Epithelial cell of prostate (primary cell): Measurements from ENCODE around the gene DOK7.

Experiments used
- DNase-seq: peaks from one replicate; pipeline ENCODE4 v3.0.0-alpha.2; 2011; ENCODE audit warnings: low read depth, low spot score
- H3K27ac ChIP-seq: fragments of 450-650 bp; 2 replicates; pipeline ENCODE4 v1.5.1; 2017; ENCODE audit warnings: mild to moderate bottlenecking

The DOK7 gene

GRCh38 chr4:3516836-3517730 is 54.0 kb downstream of the DOK7 start:
- H3K27ac ChIP-seq = no peak overlapping the region
- no peak for DNase-seq

DNA sequence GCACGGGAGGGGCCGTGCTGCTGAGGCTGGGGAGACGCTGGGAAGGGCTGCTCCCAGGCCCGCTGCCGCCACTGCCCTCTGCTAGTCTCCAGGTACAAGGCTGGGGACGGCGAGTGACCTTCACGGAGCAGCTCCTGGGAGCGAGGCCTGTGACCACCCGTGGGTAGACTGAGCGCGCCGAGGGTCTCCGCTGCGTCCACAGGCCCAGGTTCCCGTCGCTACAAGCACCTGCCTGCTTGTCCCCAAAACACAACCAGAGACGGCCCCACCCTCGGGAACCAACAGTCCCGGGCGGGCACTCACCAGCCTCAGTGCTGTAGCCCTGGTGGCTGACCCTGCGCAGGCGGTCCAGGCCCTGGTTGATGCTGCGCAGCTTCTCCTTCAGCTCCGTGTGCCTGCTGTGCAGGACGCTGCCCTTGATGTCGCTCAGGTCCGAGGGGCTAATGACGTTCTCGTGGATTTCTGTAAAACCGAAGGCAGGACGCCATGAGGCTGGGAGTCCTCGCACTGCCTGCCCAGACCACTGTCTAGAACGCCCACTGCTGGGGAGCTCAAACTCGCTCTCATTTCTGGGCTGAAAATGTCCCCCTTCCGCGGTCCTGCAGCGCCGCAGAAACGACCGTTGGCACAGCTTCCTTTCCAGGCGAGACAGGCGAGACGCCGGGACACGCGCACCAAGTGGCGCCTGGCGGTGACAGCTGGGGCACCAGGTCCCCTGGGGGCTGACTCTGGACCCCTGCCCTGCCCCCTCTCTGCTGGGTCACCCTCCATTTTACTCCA is 54.8 kb downstream of the DOK7 start:
- no peak for DNase-seq
- no peak overlapping the region for H3K27ac ChIP-seq

GRCh38 chr4:3518511-3518880 is 55.4 kb downstream of the DOK7 start:
- DNase-seq = no peak

DNA sequence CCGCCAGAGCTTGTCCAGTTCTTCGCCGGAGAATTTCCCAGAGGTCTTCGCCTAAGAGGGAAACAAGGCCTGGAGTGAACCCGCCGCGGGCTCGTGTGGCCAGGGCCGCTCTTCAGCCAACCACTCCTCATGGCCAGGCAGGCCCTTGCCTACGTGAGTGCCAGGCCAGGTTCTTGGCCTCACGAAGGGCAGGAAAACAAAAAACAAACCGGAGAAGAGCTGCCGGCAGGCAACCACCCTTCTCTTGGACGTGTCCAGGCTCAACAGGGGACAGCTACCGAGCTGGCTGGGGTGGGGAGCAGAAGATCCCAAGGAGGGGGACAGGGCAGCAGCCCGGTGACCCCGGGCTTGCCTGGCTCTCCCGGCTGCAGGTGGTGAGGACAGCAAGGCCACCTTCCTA is 55.8 kb downstream of the DOK7 start:
- H3K27ac ChIP-seq = no peak overlapping the region
- DNase-seq = no peak

More at GRCh38 chr4:3518511-3518880, 55.4 kb downstream of the DOK7 start:
- H3K27ac ChIP-seq = no peak overlapping the region

DNA sequence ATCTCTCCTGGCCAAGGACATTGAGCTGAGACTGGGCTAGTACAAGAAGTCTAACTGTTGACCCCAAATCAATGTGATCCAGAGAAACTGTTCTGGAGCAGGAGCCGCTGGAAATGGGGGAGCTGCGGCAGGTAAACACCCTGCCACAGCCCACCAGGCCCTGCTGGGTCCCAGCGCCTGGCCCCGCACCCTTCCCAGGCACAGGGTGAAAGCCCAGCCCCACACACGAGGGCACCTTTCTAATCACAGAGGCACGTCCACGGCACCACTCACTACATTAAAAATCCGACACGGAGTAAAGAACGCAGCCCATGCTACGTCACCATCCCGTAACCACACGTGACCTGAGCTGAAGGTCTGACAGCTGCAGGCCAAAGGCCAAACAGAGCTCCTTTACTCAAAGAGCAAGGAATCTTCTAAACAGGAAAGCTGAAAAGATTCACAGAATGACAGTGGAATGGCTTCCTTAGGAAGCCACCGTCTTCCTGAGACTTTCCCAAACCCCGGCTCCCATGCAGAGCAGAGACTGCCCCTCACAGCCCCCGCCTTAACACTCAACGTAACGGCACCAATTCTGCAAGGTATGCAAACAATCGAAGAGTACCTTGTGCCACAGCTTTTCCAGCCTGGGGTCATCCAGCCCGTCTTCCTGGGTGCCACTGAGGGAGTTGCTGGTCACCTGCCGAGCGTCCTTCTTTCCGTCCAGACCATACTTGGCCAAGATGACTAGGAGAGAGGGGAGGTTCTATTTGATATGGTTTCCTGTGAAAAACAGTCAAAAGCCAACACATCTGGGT is 56.6 kb downstream of the DOK7 start:
- DNase-seq = no peak

DNA sequence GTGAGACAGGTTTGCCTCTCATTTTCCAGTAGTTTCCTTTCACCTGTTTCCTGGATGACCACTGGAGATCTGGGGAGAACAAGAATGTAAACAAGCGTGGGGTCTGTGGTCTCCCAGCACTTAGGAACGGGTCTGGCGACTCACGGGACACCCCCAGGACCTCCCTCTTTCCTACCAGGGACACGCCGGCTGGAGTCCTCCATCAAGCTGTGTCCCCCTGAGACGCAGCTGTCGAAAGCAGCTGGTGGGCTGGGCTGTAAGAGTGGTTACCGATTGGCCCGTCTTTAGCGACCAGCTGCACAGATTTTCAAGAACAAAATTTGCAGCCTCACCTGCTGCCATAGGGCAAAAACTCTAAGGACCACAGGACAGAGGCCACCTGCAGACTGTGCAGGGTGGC is 57.2 kb downstream of the DOK7 start:
- no peak overlapping the region for H3K27ac ChIP-seq
- DNase-seq = no peak

More for the DNA sequence above, 56.6 kb downstream of the DOK7 start:
- no peak overlapping the region for H3K27ac ChIP-seq

DNA sequence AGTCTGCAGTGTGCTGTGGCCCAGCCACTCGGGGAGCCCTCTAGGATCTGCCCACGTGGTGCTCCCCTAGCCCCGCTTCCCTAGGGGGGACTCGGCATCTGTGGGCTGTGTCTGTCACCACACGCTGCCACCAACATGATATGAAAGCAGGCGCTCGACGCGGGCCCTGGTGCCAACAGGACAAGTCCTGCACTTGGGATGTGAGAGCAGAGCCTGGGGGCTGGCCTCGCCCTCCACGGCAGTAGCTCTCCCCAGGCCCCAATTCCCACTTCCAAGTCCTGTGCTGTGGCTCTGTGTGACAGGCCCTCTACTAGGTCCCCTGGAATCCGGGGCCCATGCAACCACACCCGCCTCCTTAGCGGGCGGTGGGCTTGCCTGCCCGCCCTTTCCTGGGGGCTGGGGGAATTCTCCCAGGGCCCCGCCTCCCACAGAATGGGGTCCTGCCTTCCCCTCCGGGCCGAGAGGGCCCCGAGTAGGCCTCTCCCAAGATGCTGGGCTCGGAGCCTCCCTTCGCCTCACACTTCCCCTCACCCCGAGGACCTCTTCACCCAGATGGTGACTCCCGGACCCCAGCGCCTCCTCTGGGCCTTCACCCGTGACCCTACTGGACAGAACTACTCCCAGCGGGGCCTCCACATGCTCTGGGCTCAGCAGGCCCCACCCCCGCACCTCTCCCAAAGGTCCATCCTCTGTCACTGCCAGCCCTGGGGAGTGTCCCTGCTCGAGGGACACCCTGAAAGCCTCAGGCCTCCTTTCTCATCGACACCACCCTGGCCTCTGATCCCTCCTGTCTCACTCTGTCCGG is 57.9 kb downstream of the DOK7 start:
- no peak overlapping the region for H3K27ac ChIP-seq
- DNase-seq = no peak

DNA sequence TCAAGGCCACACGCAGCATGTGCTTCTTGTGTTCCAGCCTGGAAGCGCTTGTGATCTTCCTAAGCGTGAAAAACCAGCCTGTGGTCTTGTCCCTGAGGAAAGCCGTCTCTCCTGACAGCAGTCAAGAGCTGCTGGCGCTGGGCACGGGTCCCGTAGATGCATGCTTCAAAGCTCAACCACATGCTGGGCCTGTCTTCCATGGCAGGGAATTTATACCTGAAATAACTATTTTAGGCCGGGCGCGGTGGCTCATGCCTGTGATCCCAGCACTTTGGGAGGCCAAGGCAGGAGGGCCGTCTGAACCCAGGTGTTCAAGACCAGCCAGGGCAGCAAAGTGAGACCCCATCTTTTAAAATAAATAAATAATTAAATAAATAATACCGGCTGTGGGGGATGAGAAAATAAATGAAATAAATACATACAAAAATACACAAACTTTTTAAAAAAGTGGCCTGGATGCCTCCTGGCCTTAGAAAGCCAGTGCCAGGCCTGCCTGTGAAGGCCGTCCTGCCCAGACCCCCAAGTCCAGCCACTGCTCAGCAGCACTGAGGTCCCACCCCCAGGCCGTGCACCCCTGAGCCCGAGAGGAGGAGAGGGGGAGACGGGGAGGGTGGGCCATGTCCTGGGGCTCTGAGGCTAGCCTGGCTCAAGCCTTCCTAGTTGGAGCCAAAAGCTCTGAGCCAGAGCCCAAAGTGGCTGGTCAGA is 58.7 kb downstream of the DOK7 start:
- no peak for DNase-seq
- no peak overlapping the region for H3K27ac ChIP-seq

DNA sequence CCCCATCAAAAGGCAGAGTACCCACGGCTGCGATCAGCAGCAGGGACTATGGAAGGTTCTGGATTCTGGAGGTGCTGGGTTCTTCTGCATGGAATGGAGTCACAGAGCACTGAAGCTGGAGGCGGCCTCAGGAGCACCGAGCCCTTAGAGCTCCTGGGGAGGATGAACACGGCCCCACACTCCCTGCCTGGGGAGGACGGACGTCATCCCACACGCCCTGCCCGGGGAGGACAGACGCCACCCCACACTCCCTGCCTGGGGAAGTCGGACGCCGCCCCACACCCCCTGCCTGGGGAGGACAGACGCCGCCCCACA is 59.2 kb downstream of the DOK7 start:
- DNase-seq = no peak
- H3K27ac ChIP-seq = no peak overlapping the region

- H3K27ac ChIP-seq = no peak overlapping the region
- no peak for DNase-seq
Measured at GRCh38 chr4:3522651-3523050, 59.5 kb downstream of the DOK7 start.

DNA sequence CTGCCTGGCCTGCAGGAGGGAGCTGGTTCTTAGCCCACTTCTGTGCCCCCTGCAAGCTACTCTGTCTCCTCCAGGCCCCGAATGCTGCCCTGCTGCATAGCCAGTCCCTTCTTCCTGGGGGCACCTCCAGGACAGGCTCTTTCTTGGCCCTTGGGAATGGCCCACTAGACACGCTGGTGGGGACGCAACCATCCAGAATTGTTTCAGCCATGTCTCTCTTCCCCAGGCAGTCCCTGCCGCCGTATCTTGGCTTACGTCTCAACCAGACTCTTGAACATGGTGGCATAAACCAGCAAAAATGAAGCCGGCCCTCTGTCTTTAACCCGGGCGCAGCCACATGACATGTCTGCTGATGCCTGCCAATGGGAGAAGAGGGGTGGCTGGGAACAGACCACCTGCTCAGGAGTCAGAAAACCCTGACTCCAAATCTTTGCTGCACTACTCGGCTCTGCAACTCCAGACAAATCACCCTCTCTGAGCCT is 60.1 kb downstream of the DOK7 start:
- no peak for DNase-seq
- H3K27ac ChIP-seq = no peak overlapping the region

- DNase-seq = no peak
- H3K27ac ChIP-seq = no peak overlapping the region
Measured at GRCh38 chr4:3523628-3524221, 60.6 kb downstream of the DOK7 start.

GRCh38 chr4:3524349-3524748 is 61.2 kb downstream of the DOK7 start:
- DNase-seq = no peak
- H3K27ac ChIP-seq = no peak overlapping the region

GRCh38 chr4:3524920-3525319 is 61.8 kb downstream of the DOK7 start:
- DNase-seq = no peak
- H3K27ac ChIP-seq = no peak overlapping the region

DNA sequence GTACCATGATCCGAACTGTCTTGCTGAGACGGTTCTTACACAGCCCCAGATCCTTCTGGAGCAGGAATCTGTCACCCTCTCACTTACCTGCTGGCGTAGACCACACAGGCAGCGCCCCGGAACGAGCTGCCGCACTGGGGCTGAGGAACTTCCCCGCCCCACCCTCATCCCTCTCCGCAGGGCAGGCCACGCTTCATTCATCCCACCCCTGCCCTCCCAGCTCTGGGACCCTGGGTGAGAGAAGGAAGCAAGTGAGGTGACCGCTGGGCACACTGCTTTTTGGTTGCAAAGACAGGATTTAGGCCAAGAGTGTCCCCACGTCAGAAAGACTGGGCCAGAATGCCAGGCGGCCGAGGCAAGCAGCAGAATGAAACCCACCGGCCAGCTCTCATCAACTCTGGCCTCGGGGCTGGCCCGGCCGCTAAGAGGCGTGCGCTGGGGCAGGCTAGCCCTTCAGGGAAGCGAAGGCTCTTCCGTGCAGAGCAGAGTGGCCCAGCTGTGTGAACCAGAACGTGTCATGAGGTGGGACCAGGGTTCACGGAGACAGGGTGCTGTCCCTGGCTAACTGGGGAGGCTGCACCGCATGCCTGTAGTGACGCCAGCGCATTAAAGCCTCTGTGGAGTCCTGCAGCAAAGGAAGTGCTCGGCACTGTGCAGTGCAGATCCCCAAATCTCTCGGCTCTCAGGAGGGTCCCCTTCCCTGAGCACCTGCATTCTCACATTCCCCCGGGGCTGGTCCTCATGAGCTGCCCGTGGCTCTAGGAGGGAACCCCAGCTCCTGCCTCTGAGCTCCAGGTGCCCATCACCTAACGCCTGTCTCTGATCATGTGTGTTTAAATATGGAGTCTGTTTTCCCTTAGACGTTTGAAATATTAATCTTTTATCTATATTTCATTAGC is 62.7 kb downstream of the DOK7 start:
- no peak for DNase-seq
- H3K27ac ChIP-seq = no peak overlapping the region

GRCh38 chr4:3526456-3526855 is 63.4 kb downstream of the DOK7 start:
- no peak for DNase-seq
- H3K27ac ChIP-seq = no peak overlapping the region

GRCh38 chr4:3527101-3527913 is 64.2 kb downstream of the DOK7 start:
- no peak for DNase-seq
- H3K27ac ChIP-seq = no peak overlapping the region
